Measurements from ENCODE around the gene UBE2D3. TPM values are rescaled to one million over a fixed set of nuclear protein-coding genes. Genes with fewer than 3 reads are reported as not detected.

The UBE2D3 gene
- total and polyA plus RNA-seq, 2 of the 4 experiments (the other 2 are of a cell fraction), result 233 to 387 TPM

DNA sequence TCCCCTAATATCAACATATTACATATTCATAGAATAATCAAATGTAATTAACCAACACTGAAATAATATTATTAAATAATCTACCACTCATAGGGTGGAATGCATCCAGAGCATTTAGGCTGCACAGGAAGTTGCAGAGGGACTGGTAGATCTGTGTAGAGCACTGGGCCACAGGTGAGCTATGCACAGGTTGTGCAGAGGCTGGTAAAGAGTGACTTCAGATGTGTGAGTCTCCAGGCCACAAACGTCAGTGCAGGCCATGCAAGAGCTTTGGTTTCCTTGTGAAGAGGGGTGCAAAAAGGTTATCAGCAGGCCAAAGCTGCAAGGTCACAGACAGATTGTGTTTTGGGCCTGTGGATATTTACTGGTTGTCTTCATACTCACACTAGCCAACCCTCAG, 41.1 kb downstream of the UBE2D3 start:
- Histone ChIP-seq H3K18ac (ENCODE audit: low read depth, low read length) (no peak overlapping the region), H2BK15ac (ENCODE audit: low read depth, low read length) (no peak overlapping the region), H3K9ac (ENCODE audit: low read depth, low read length) (no peak overlapping the region), H2BK5ac (ENCODE audit: low read depth, low read length, poor library complexity, severe bottlenecking) (no peak overlapping the region), H3K9me1 (ENCODE audit: insufficient read depth, low read length) (peaks cover 3% of the 10 kb centered on the region; the same call in 1 of the 2 replicates), H4K91ac (ENCODE audit: insufficient read depth, low read depth, low read length) (no peak overlapping the region), H3K79me1 (ENCODE audit: low read depth in 1 of 2, low read length in 2 of 2) (peaks cover 0 to 2% of the 10 kb centered on the region in 2 experiments; a peak in 2 of 4 replicates), H3K9me3 (ENCODE audit: control insufficient read depth, insufficient read depth, low read length) (no peaks in the 10 kb centered on the region; the same call in 1 of the 2 replicates), H3K27me3 (ENCODE audit: control insufficient read depth, insufficient read depth, low read length) (no peaks in the 10 kb centered on the region), H3K36me3 (ENCODE audit: control insufficient read depth, insufficient read depth, low read length) (peaks cover under 1% of the 10 kb centered on the region), H2AK9ac (replicated peaks; ENCODE audit: low read depth, low read length, poor library complexity) (no peak overlapping the region), H3K4me2 (ENCODE audit: low read depth, low read length) (no peak overlapping the region), H3K23ac (ENCODE audit: low read depth, low read length) (no peak overlapping the region), H3K56ac (ENCODE audit: extremely low read depth, insufficient read depth, low read length) (no peak overlapping the region), H3K4ac (ENCODE audit: low read depth, low read length) (no peak overlapping the region), H3K14ac (replicated peaks; ENCODE audit: low read depth, low read length) (no peak overlapping the region), H4K8ac (ENCODE audit: low read depth in 2 of 2, low read length in 2 of 2) (no peak overlapping the region), H2BK120ac (ENCODE audit: low read depth, low read length) (no peak overlapping the region), H2AK5ac (ENCODE audit: low read depth, low read length) (no peak overlapping the region), H3K4me3 (ENCODE audit: insufficient read depth, low read depth, low read length) (no peak overlapping the region), H2AFZ (replicated peaks; ENCODE audit: low read length, poor library complexity) (no peak overlapping the region), H3K27ac (ENCODE audit: insufficient read depth, low read length) (no peak overlapping the region), H3K4me1 (ENCODE audit: control insufficient read depth, insufficient read depth, low read length) (no peaks in the 10 kb centered on the region), H2BK20ac (ENCODE audit: low read depth, low read length) (no peak overlapping the region), H4K5ac (ENCODE audit: low read depth, low read length) (no peak overlapping the region), H4K20me1 (ENCODE audit: insufficient read depth, low read length) (no peaks in the 10 kb centered on the region)
- WGBS, 2 experiments (ENCODE audit: extremely low coverage in 2 of 2, insufficient read length in 1 of 2), result no CpG with 5 or more reads among the region's 1 CpG
- DNase-seq (no peak), ATAC-seq (ENCODE audit: low read depth) (no peak)
- TF ChIP-seq RFX5 (IDR thresholded peaks at IDR 0.05; ENCODE audit: low read depth, low read length) (no peak), RAD21 (IDR thresholded peaks at IDR 0.05; ENCODE audit: low read length) (no peak), CEBPB (IDR thresholded peaks at IDR 0.05; ENCODE audit: low read depth, low read length) (no peak), POLR2A (IDR thresholded peaks at IDR 0.05; ENCODE audit: low read depth, low read length) (no peak), NFE2L2 (IDR thresholded peaks at IDR 0.05; ENCODE audit: low read depth, low read length) (no peak), MAZ (IDR thresholded peaks at IDR 0.05; ENCODE audit: borderline replicate concordance, low read depth, low read length) (no peak), FOS (IDR thresholded peaks at IDR 0.05; ENCODE audit: low read depth, low read length) (no peak), CTCF (conservative IDR thresholded peaks at IDR 0.05; ENCODE audit: low read depth, low read length) (no peak), CHD1 (IDR thresholded peaks at IDR 0.05; ENCODE audit: low read depth, low read length) (no peak), SMC3 (IDR thresholded peaks at IDR 0.05; ENCODE audit: low read depth, low read length) (no peak), MAFK (IDR thresholded peaks at IDR 0.05; ENCODE audit: low read depth, low read length) (no peak), RCOR1 (IDR thresholded peaks at IDR 0.05; ENCODE audit: insufficient replicate concordance, low read length) (no peak), MXI1 (IDR thresholded peaks at IDR 0.05; ENCODE audit: borderline replicate concordance, low read depth, low read length) (no peak), BHLHE40 (IDR thresholded peaks at IDR 0.05; ENCODE audit: low read depth, low read length) (no peak)
- TF ChIP-seq, protein P1, sequence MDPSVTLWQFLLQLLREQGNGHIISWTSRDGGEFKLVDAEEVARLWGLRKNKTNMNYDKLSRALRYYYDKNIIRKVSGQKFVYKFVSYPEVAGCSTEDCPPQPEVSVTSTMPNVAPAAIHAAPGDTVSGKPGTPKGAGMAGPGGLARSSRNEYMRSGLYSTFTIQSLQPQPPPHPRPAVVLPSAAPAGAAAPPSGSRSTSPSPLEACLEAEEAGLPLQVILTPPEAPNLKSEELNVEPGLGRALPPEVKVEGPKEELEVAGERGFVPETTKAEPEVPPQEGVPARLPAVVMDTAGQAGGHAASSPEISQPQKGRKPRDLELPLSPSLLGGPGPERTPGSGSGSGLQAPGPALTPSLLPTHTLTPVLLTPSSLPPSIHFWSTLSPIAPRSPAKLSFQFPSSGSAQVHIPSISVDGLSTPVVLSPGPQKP (IDR thresholded peaks at IDR 0.05; ENCODE audit: borderline replicate concordance, low read depth, low read length), result no peak
- TF ChIP-seq, protein P2, sequence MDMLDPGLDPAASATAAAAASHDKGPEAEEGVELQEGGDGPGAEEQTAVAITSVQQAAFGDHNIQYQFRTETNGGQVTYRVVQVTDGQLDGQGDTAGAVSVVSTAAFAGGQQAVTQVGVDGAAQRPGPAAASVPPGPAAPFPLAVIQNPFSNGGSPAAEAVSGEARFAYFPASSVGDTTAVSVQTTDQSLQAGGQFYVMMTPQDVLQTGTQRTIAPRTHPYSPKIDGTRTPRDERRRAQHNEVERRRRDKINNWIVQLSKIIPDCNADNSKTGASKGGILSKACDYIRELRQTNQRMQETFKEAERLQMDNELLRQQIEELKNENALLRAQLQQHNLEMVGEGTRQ (IDR thresholded peaks at IDR 0.05; ENCODE audit: low read depth, low read length), result no peak
- in situ Hi-C loops (cut with MboI; ENCODE audit: low sequenced_read_pairs) (no loop called here), intact Hi-C loops (cut with micrococcal nuclease) (no loop called here), dilution Hi-C loops (cut with HindIII; ENCODE audit: low sequenced_read_pairs, unreplicated experiment) (no loop called here)
- BruUV-seq (replicated peaks), result no TSS peak
- ChIA-PET POLR2A (ENCODE audit: unreplicated experiment) (no interaction called here), CTCF (no interaction called here)

Measured in IMR-90 (cell line).